ENCODE measurements around the gene PLA2G4C. TPM values are rescaled to one million over a fixed set of nuclear protein-coding genes. Genes with fewer than 3 reads are reported as not detected.

Gene PLA2G4C
- total and polyA plus RNA-seq, 8 donors: 2.9 to 21.7 (median 11.3) TPM

GRCh38 chr19:48043675-48044258, 66.8 kb downstream of the PLA2G4C start, which contains the start of gene CABP5:
Gene CABP5, minus strand, starts transcription at chr19:48044079. Its CDS starts 157 bp downstream, at chr19:48043922.
- no peaks in the 10 kb centered on the region for H3K4me1 ChIP-seq
- no peak for FAIRE-seq
- H3K9me3 ChIP-seq: no peaks in the 10 kb centered on the region
- no peak within 1 kb of the TSS for H3K4me3 ChIP-seq
- intact Hi-C loops (cut with DNase I): no loop called here
- DNase-seq: no peak
- H3K27me3 ChIP-seq: no peaks in the 10 kb centered on the region
- WGBS, 2 donors: 60 to 71% methylated on average over 10 of the region's 10 CpGs
- no peak for TF ChIP-seq CTCF (IDR thresholded peaks at IDR 0.05)
- H3K36me3 ChIP-seq: no peaks in the 10 kb centered on the region
- no peak within 1 kb of the TSS for H3K27ac ChIP-seq
- no peak for ATAC-seq

- Histone ChIP-seq H3K27ac (no peak overlapping the region), H3K9me3 (no peaks in the 10 kb centered on the region), H3K4me1 (no peaks in the 10 kb centered on the region), H3K36me3 (no peaks in the 10 kb centered on the region), H3K4me3 (no peak overlapping the region), H3K27me3 (no peaks in the 10 kb centered on the region)
- TF ChIP-seq CTCF (IDR thresholded peaks at IDR 0.05): no peak
- intact Hi-C loops (cut with DNase I): no loop called here
- WGBS, 2 donors: 31 to 36% methylated on average over 2 of the region's 2 CpGs
- DNase-seq: no peak
- no peak for FAIRE-seq
- ATAC-seq: no peak
These were observed 68.6 kb downstream of the PLA2G4C start for GRCh38 chr19:48041877-48042580.

GRCh38 chr19:48036765-48037164, 73.9 kb downstream of the PLA2G4C start:
- WGBS, 2 donors: 64 to 73% methylated on average over 2 of the region's 2 CpGs
- DNase-seq (no peak), FAIRE-seq (no peak), ATAC-seq (no peak)
- Histone ChIP-seq H3K9me3 (no peaks in the 10 kb centered on the region), H3K27me3 (no peaks in the 10 kb centered on the region), H3K27ac (no peak overlapping the region), H3K4me1 (no peaks in the 10 kb centered on the region), H3K36me3 (no peaks in the 10 kb centered on the region), H3K4me3 (no peak overlapping the region)
- intact Hi-C loops (cut with DNase I): no loop called here
- TF ChIP-seq CTCF (IDR thresholded peaks at IDR 0.05): no peak

DNA sequence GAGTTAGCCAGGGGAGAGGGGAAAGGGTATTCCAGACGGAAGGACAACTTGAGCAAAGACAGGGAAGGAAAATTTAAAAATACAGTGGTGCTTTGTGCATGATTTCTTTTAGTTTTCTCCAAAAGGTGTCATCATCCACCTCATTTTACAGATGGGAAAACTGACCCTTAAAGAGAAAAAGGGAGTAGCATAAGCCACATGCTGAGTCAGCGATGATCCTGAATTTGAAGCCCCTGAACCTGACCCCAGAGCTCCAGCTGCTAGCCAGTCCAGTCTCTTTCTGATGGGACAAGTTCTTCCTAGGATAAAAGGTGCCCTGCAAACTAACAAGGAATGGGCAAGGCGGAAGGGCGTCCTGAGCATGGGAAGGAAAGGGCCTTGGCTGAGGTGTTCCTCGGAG, 77.0 kb downstream of the PLA2G4C start:
- no peak for DNase-seq
- intact Hi-C loops (cut with DNase I): no loop called here
- Histone ChIP-seq H3K27me3 (peaks cover 0 to 3% (median 0%) of the 10 kb centered on the region in 4 donors), H3K27ac (no peak overlapping the region), H3K4me1 (no peaks in the 10 kb centered on the region), H3K36me3 (no peaks in the 10 kb centered on the region), H3K4me3 (no peak overlapping the region), H3K9me3 (no peaks in the 10 kb centered on the region)
- FAIRE-seq: no peak
- no peak for TF ChIP-seq CTCF (IDR thresholded peaks at IDR 0.05)
- 39 to 55% methylated on average over 5 of the region's 5 CpGs for WGBS, 2 donors
- ATAC-seq: no peak

DNA sequence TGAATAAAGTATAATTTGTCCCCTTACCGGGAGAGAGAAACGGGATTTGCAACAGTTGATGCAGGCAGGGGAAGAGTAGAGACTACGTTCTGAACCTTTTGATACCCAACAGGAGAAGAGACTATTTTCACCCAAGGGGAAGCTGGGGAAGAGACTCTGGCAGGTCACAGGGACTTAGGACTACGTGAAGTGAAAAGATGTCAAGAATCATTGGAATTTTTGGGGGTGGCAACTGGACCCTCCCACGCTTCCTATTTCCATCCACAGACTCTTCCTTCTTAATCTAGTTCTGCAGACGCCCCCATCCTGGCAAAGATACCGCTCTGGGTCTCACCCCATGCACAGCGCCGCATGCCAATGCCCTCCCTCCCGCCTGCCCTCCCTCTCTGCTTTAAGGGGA, 80.5 kb downstream of the PLA2G4C start:
- Histone ChIP-seq H3K27me3 (peaks cover 0 to 3% (median 0%) of the 10 kb centered on the region in 4 donors), H3K4me3 (no peak overlapping the region), H3K36me3 (no peaks in the 10 kb centered on the region), H3K4me1 (no peaks in the 10 kb centered on the region), H3K9me3 (no peaks in the 10 kb centered on the region), H3K27ac (no peak overlapping the region)
- no peak for ATAC-seq
- 44 to 53% methylated on average over 10 of the region's 10 CpGs for WGBS, 2 donors
- intact Hi-C loops (cut with DNase I): no loop called here
- no peak for TF ChIP-seq CTCF (IDR thresholded peaks at IDR 0.05)
- FAIRE-seq: no peak
- DNase-seq: no peak
